Neural progenitor cell (in vitro differentiated cells): ENCODE measurements around the gene EHBP1.

ENCODE experiments used
- CTCF ChIP-seq: fragments of 200-600 bp; sonication (generic); IDR thresholded peaks from 2 replicates; pipeline ENCODE4 v1.5.1; 2017; ENCODE audit warnings: antibody characterized with exemption, mild to moderate bottlenecking
- EZH2phosphoT487 ChIP-seq: fragments of 200-600 bp; sonication (generic); IDR thresholded peaks from 2 replicates; pipeline ENCODE4 v1.6.1; 2017; ENCODE audit warnings: antibody characterized with exemption

GRCh38 chr2:62824388-62824787 lies 118.9 kb downstream of the EHBP1 start:
- TF ChIP-seq CTCF (no peak), EZH2phosphoT487 (no peak)
